Fibroblast of skin of right biceps (primary cell): ENCODE data around the gene OR51Q1.

ENCODE experiments used
- DNase-seq: peaks from one replicate; pipeline ENCODE4 v3.0.0-alpha.2; 2013

OR51Q1 gene

GRCh38 chr11:5421811-5422210 lies at the start of gene OR51Q1:
OR51Q1 (plus strand) TSS chr11:5422111; CDS start chr11:5422201, 90 bp downstream.
- no peak for DNase-seq

- peak; percentile 51 for DNase-seq
Observed at GRCh38 chr11:5380740-5381342, 41.1 kb upstream of the OR51Q1 start.

- no peak for DNase-seq
Observed at GRCh38 chr11:5383576-5383975, 38.3 kb upstream of the OR51Q1 start, which contains the start of gene OR51M1. OR51M1 (plus strand) TSS chr11:5383812; CDS start chr11:5389399, 5,587 bp downstream.

GRCh38 chr11:5384335-5384734 lies 37.6 kb upstream of the OR51Q1 start:
- DNase-seq = no peak

- no peak for DNase-seq
Observed at GRCh38 chr11:5390210-5390609, 31.7 kb upstream of the OR51Q1 start.

GRCh38 chr11:5394091-5394490 lies 27.8 kb upstream of the OR51Q1 start:
- DNase-seq = no peak

- DNase-seq = no peak
Observed at GRCh38 chr11:5398936-5399335, 23.0 kb upstream of the OR51Q1 start.

- DNase-seq = no peak
Observed at GRCh38 chr11:5405173-5405572, 16.7 kb upstream of the OR51Q1 start.

GRCh38 chr11:5420993-5421392 lies 918 bp upstream of the OR51Q1 start:
- no peak for DNase-seq

- DNase-seq = no peak
Observed at GRCh38 chr11:5423131-5423530, 1.2 kb downstream of the OR51Q1 start.

- DNase-seq = no peak
Observed at GRCh38 chr11:5441414-5441813, 19.5 kb downstream of the OR51Q1 start, which contains the start of gene OR51I1. OR51I1 (minus strand) TSS chr11:5441514; CDS start chr11:5441514, 0 bp downstream.

- no peak for DNase-seq
Observed at GRCh38 chr11:5443835-5444393, 22.0 kb downstream of the OR51Q1 start.

- no peak for DNase-seq
Observed at GRCh38 chr11:5449023-5449422, 27.1 kb downstream of the OR51Q1 start, which contains the start of gene OR51I2. OR51I2 (plus strand) TSS chr11:5449323; CDS start chr11:5453489, 4,166 bp downstream.

GRCh38 chr11:5449432-5449831 lies 27.5 kb downstream of the OR51Q1 start:
- no peak for DNase-seq

GRCh38 chr11:5460983-5461621 lies 39.2 kb downstream of the OR51Q1 start:
- no peak for DNase-seq

- no peak for DNase-seq
Observed at GRCh38 chr11:5467527-5467926, 45.6 kb downstream of the OR51Q1 start.
